ENCODE measurements around the gene TMEM52.

Gene TMEM52

DNA sequence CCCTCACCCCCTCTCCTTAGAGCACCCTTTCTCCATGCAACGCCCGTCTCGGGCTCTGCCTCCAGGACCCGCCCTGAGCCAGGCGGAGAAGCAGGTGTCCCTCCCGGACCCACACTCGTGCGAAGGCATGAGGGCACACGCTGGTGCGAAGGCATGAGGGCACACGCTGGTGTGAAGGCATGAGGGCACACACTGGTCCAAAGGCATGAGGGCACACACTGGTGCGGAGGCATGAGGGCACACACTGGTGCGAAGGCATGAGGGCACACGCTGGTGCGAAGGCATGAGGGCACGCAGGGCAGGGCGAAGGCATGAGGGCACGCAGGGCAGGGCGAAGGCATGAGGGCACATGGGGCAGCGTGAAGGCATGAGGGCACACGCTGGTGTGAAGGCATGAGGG, 5.8 kb upstream of the TMEM52 start:
- H3K9me3 ChIP-seq (ENCODE audit: control insufficient read depth, low read depth, low read length), result no peaks in the 10 kb centered on the region
- H3K27ac ChIP-seq (ENCODE audit: low read length), result no peak overlapping the region
- H3K4me1 ChIP-seq (ENCODE audit: control insufficient read depth, low read depth, low read length), result peaks cover 2% of the 10 kb centered on the region
- no peak overlapping the region for H3K4me3 ChIP-seq (ENCODE audit: low read length)
- H3K36me3 ChIP-seq (ENCODE audit: control insufficient read depth, low read depth, low read length), result no peaks in the 10 kb centered on the region
- H3K9ac ChIP-seq (ENCODE audit: low read length), result no peak overlapping the region
- peaks cover 4% of the 10 kb centered on the region for H3K27me3 ChIP-seq (ENCODE audit: control insufficient read depth, insufficient read depth, low read length)

- Histone ChIP-seq H3K9ac (ENCODE audit: low read length) (no peak overlapping the region), H3K4me1 (ENCODE audit: control insufficient read depth, low read depth, low read length) (peaks cover 5% of the 10 kb centered on the region), H3K36me3 (ENCODE audit: control insufficient read depth, low read depth, low read length) (no peaks in the 10 kb centered on the region), H3K27ac (ENCODE audit: low read length) (no peak overlapping the region), H3K27me3 (ENCODE audit: control insufficient read depth, insufficient read depth, low read length) (peaks cover 5% of the 10 kb centered on the region), H3K4me3 (ENCODE audit: low read length) (no peak overlapping the region), H3K9me3 (ENCODE audit: control insufficient read depth, low read depth, low read length) (no peaks in the 10 kb centered on the region)
These were observed 5.3 kb upstream of the TMEM52 start for GRCh38 chr1:1924386-1924785.

GRCh38 chr1:1922956-1923833, 4.1 kb upstream of the TMEM52 start:
- Histone ChIP-seq H3K4me1 (ENCODE audit: control insufficient read depth, low read depth, low read length) (peaks cover 5% of the 10 kb centered on the region), H3K27ac (ENCODE audit: low read length) (no peak overlapping the region), H3K9me3 (ENCODE audit: control insufficient read depth, low read depth, low read length) (no peaks in the 10 kb centered on the region), H3K36me3 (ENCODE audit: control insufficient read depth, low read depth, low read length) (no peaks in the 10 kb centered on the region), H3K9ac (ENCODE audit: low read length) (no peak overlapping the region), H3K27me3 (ENCODE audit: control insufficient read depth, insufficient read depth, low read length) (peaks cover 5% of the 10 kb centered on the region), H3K4me3 (ENCODE audit: low read length) (no peak overlapping the region)

- no peak overlapping the region for H3K9ac ChIP-seq (ENCODE audit: low read length)
- H3K36me3 ChIP-seq (ENCODE audit: control insufficient read depth, low read depth, low read length), result no peaks in the 10 kb centered on the region
- H3K27me3 ChIP-seq (ENCODE audit: control insufficient read depth, insufficient read depth, low read length), result peaks cover 5% of the 10 kb centered on the region
- H3K4me1 ChIP-seq (ENCODE audit: control insufficient read depth, low read depth, low read length), result peaks cover 5% of the 10 kb centered on the region
- no peaks in the 10 kb centered on the region for H3K9me3 ChIP-seq (ENCODE audit: control insufficient read depth, low read depth, low read length)
- H3K4me3 ChIP-seq (ENCODE audit: low read length), result no peak overlapping the region
- H3K27ac ChIP-seq (ENCODE audit: low read length), result no peak overlapping the region
These were observed 3.5 kb upstream of the TMEM52 start for GRCh38 chr1:1922702-1922955.

DNA sequence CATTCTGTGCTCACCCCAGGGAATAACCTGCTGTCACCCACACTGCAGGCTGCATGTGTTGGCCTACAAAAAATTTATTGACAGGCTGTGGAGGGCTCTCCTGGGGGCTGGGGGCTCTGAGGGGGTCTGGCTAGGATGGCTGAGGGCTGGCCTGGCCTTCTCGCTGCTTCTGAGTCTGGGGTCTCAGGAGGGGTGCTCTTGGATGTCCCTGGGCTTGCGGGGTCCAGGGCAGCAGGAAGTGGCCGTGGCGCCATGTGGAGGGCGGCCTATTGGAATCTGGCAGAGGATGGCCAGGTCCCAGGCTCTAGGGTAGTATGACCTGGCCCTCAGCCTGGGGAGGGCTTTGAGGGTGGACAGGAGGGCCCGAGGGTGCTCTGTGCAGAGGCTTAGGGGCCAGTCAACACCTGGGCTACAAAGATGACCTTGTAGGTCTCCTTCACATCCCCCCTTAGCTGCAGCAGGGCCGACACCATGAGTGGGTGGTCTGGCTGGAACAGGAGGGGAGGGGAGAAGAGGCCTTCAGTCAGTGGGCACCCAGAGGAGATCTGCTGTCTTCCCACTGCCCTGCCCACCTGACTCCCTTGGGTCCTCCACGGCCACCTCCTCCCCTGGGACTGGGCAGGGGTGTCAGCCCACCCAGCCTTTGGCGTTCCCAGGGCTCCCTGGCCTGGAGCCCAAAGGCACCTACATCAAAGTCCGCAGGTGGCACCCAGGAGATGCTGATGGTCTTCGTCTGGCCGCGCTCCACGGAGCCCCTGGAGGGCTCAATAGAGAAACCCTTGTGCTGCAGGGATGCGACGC, 3.0 kb upstream of the TMEM52 start:
- H3K27me3 ChIP-seq (ENCODE audit: control insufficient read depth, insufficient read depth, low read length), result peaks cover 5% of the 10 kb centered on the region
- H3K27ac ChIP-seq (ENCODE audit: low read length), result no peak overlapping the region
- no peak overlapping the region for H3K9ac ChIP-seq (ENCODE audit: low read length)
- no peaks in the 10 kb centered on the region for H3K9me3 ChIP-seq (ENCODE audit: control insufficient read depth, low read depth, low read length)
- H3K36me3 ChIP-seq (ENCODE audit: control insufficient read depth, low read depth, low read length), result no peaks in the 10 kb centered on the region
- H3K4me1 ChIP-seq (ENCODE audit: control insufficient read depth, low read depth, low read length), result peaks cover 5% of the 10 kb centered on the region
- H3K4me3 ChIP-seq (ENCODE audit: low read length), result no peak overlapping the region

DNA sequence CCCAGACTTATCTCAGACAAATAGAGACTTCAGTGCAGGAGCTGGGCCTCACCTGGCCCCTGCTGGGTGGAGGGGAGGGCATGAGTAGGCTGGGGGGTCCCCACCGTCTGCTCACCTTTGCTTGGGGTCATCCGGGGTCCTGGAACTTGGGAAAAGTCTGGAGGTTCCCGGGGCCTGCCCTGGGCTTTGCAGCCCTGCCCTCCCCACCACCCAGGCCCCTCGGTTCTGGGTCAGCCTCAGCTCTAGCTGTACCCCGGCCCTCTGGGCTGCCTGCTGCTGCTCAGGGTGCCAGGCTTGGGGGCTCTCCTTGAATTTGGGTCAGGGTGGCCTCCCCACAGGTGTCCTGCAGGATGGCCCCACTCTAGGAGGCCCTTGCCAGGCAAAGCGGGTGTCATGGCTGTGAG, 2.4 kb upstream of the TMEM52 start:
- Histone ChIP-seq H3K9ac (ENCODE audit: low read length) (no peak overlapping the region), H3K4me3 (ENCODE audit: low read length) (no peak overlapping the region), H3K27me3 (ENCODE audit: control insufficient read depth, insufficient read depth, low read length) (peaks cover 5% of the 10 kb centered on the region), H3K36me3 (ENCODE audit: control insufficient read depth, low read depth, low read length) (no peaks in the 10 kb centered on the region), H3K9me3 (ENCODE audit: control insufficient read depth, low read depth, low read length) (no peaks in the 10 kb centered on the region), H3K4me1 (ENCODE audit: control insufficient read depth, low read depth, low read length) (peaks cover 5% of the 10 kb centered on the region), H3K27ac (ENCODE audit: low read length) (no peak overlapping the region)

- no peak overlapping the region for H3K9ac ChIP-seq (ENCODE audit: low read length)
- H3K27ac ChIP-seq (ENCODE audit: low read length), result no peak overlapping the region
- no peak overlapping the region for H3K4me3 ChIP-seq (ENCODE audit: low read length)
These were observed 1.8 kb upstream of the TMEM52 start for GRCh38 chr1:1920608-1921458.

GRCh38 chr1:1920057-1920607, 1.1 kb upstream of the TMEM52 start:
- Histone ChIP-seq H3K27ac (ENCODE audit: low read length) (no peak overlapping the region), H3K27me3 (ENCODE audit: control insufficient read depth, insufficient read depth, low read length) (peaks cover 5% of the 10 kb centered on the region), H3K9me3 (ENCODE audit: control insufficient read depth, low read depth, low read length) (no peaks in the 10 kb centered on the region), H3K4me1 (ENCODE audit: control insufficient read depth, low read depth, low read length) (peaks cover 5% of the 10 kb centered on the region), H3K9ac (ENCODE audit: low read length) (no peak overlapping the region), H3K4me3 (ENCODE audit: low read length) (peak overlapping the region; percentile 47), H3K36me3 (ENCODE audit: control insufficient read depth, low read depth, low read length) (no peaks in the 10 kb centered on the region)

More at GRCh38 chr1:1920608-1921458, 1.8 kb upstream of the TMEM52 start:
- Histone ChIP-seq H3K4me1 (ENCODE audit: control insufficient read depth, low read depth, low read length) (peaks cover 5% of the 10 kb centered on the region), H3K27me3 (ENCODE audit: control insufficient read depth, insufficient read depth, low read length) (peaks cover 5% of the 10 kb centered on the region), H3K9me3 (ENCODE audit: control insufficient read depth, low read depth, low read length) (no peaks in the 10 kb centered on the region), H3K36me3 (ENCODE audit: control insufficient read depth, low read depth, low read length) (no peaks in the 10 kb centered on the region)

DNA sequence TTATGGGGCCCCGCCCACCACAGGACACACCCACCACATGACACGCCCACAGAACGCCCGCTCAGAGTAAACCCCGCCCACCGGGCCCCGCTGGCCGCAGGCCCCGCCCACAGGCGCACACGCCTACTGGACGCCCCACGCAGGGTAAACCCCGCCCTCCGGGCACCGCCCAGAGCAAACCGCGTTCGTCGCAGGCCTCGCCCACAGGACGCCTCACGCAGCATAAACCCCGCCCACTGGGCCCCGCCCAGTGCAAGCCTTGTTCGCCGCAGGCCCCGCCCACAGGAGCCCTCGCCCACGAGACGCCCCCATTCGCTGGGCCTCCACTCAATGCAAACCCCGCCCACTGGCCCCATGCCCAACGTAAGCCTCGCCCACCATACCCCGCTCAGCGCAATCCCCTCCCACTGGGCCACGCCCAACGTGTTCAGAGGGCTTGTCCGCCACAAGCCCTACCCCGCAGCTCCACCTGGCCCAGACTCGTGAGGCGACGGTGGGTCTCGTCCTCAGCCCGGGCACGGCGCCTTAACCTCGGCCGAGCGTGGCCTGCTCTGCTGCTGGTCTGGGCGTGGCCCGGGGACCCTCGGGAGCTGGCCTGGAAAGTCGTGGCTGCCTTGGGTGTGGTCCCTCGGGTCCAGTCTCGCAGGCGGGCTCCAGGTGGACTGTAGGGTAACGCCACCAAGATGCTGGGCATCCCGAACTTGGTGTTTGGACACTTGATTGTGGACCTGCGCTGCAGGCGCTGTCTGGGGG, 401 bp upstream of the TMEM52 start:
- no peaks in the 10 kb centered on the region for H3K9me3 ChIP-seq (ENCODE audit: control insufficient read depth, low read depth, low read length)
- H3K36me3 ChIP-seq (ENCODE audit: control insufficient read depth, low read depth, low read length), result no peaks in the 10 kb centered on the region
- H3K4me3 ChIP-seq (ENCODE audit: low read length), result peak overlapping the region; percentile 61
- peaks cover 5% of the 10 kb centered on the region for H3K4me1 ChIP-seq (ENCODE audit: control insufficient read depth, low read depth, low read length)
- peaks cover 5% of the 10 kb centered on the region for H3K27me3 ChIP-seq (ENCODE audit: control insufficient read depth, insufficient read depth, low read length)
- H3K27ac ChIP-seq (ENCODE audit: low read length), result no peak overlapping the region
- H3K9ac ChIP-seq (ENCODE audit: low read length), result no peak overlapping the region

DNA sequence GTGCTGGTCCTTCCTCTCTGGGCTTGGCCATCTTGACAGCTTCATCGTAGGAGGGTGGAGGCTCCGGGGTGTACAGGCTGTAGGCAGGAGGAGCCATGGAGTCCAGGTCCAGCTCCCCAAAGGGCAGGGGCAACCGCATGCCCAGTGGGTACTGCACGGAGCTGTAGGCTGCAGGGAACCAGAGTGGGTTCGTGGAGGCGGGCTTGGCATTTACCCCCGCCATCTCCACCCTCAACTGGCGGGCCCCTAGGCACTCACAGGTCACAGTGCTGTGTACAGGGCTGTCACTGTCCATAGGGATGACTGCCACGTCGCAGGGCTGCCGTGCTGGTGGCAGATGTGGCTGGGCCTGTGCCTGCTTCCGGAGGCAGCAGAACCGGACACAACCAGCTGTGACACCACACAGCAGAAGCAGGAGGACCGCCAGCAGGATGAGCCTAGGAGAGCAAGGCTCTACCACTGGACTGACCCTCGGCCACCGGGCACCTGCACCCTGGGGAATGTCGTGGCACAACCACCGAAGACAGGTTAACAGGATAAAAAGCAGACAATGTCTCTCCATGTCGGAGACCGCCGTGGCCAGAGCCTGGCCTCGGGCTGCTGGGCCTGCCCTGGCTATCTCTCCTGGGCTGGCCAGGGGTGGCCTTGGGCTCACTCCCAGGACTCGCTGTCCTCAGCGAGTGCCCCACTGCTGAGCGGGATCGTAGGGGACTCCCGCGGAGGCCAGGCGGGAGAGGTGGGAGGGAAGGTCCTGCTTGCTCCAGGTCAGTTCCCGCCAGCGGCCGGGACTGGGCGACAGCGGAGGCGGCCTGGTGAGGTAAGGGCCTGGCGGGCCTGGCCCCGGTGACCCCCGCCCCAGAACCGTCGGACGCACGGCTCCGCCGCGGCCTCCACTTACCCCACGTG, 831 bp downstream of the TMEM52 start:
- Histone ChIP-seq H3K36me3 (ENCODE audit: control insufficient read depth, low read depth, low read length) (no peaks in the 10 kb centered on the region), H3K4me3 (ENCODE audit: low read length) (peak overlapping the region; percentile 61), H3K27me3 (ENCODE audit: control insufficient read depth, insufficient read depth, low read length) (peaks cover 5% of the 10 kb centered on the region), H3K9ac (ENCODE audit: low read length) (peak overlapping the region; percentile 42), H3K4me1 (ENCODE audit: control insufficient read depth, low read depth, low read length) (peaks cover 5% of the 10 kb centered on the region), H3K27ac (ENCODE audit: low read length) (no peak overlapping the region), H3K9me3 (ENCODE audit: control insufficient read depth, low read depth, low read length) (no peaks in the 10 kb centered on the region)
